ENCODE results near the gene PDE6H.

The PDE6H gene

GRCh38 chr12:14951851-14952250, 21.0 kb upstream of the PDE6H start:
- DNase-seq (ENCODE audit: low read depth) = no peak

- DNase-seq (ENCODE audit: low read depth) = no peak
These were observed 20.4 kb upstream of the PDE6H start for GRCh38 chr12:14952299-14952921.

- no peak for DNase-seq (ENCODE audit: low read depth)
These were observed 19.1 kb upstream of the PDE6H start for GRCh38 chr12:14953752-14954151.

- DNase-seq (ENCODE audit: low read depth) = no peak
These were observed 18.6 kb upstream of the PDE6H start for GRCh38 chr12:14954269-14954668.

GRCh38 chr12:14956024-14956891, 16.6 kb upstream of the PDE6H start:
- DNase-seq (ENCODE audit: low read depth) = no peak

GRCh38 chr12:14956905-14957304, 15.9 kb upstream of the PDE6H start:
- no peak for DNase-seq (ENCODE audit: low read depth)

GRCh38 chr12:14957551-14958168, 15.2 kb upstream of the PDE6H start:
- DNase-seq (ENCODE audit: low read depth) = no peak

GRCh38 chr12:14958361-14959125, 14.3 kb upstream of the PDE6H start:
- no peak for DNase-seq (ENCODE audit: low read depth)

GRCh38 chr12:14959126-14959440, 13.8 kb upstream of the PDE6H start:
- DNase-seq (ENCODE audit: low read depth) = no peak

GRCh38 chr12:14959463-14959862, 13.4 kb upstream of the PDE6H start:
- no peak for DNase-seq (ENCODE audit: low read depth)

- DNase-seq (ENCODE audit: low read depth) = no peak
These were observed 12.8 kb upstream of the PDE6H start for GRCh38 chr12:14959916-14960496.

- DNase-seq (ENCODE audit: low read depth) = no peak
These were observed 12.0 kb upstream of the PDE6H start for GRCh38 chr12:14960548-14961465.

GRCh38 chr12:14961466-14962152, 11.2 kb upstream of the PDE6H start, which contains the start of gene ARHGDIB:
ARHGDIB (minus strand) TSS chr12:14961601; CDS start chr12:14950712, 10,889 bp downstream.
- DNase-seq (ENCODE audit: low read depth) = peak; percentile 61

GRCh38 chr12:14962153-14962539, 10.7 kb upstream of the PDE6H start:
- no peak for DNase-seq (ENCODE audit: low read depth)

GRCh38 chr12:14962797-14963196, 10.0 kb upstream of the PDE6H start:
- DNase-seq (ENCODE audit: low read depth) = no peak

- no peak for DNase-seq (ENCODE audit: low read depth)
These were observed 9.3 kb upstream of the PDE6H start for GRCh38 chr12:14963520-14963919.

- no peak for DNase-seq (ENCODE audit: low read depth)
These were observed 8.4 kb upstream of the PDE6H start for GRCh38 chr12:14964406-14964805.

GRCh38 chr12:14965221-14965620, 7.6 kb upstream of the PDE6H start:
- no peak for DNase-seq (ENCODE audit: low read depth)

GRCh38 chr12:14968478-14968877, 4.4 kb upstream of the PDE6H start:
- DNase-seq (ENCODE audit: low read depth) = no peak

- DNase-seq (ENCODE audit: low read depth) = no peak
These were observed 2.4 kb upstream of the PDE6H start for GRCh38 chr12:14970473-14970872.
